ENCODE measurements around the gene MAP6. TPM values are rescaled to one million over a fixed set of nuclear protein-coding genes. Genes with fewer than 3 reads are reported as not detected.

Gene MAP6
- total RNA-seq, 1 donor from 2014 or later: 6.9 TPM

GRCh38 chr11:75565916-75566762 lies 102.7 kb downstream of the MAP6 start:
- Histone ChIP-seq H3K36me3 (peaks cover 0 to 53% of the 10 kb centered on the region in 2 donors), H3K27ac (peak overlapping the region; percentile 99), H3K9me3 (no peaks in the 10 kb centered on the region), H3K4me3 (peak overlapping the region; percentile 69 to 79), H3K4me1 (peaks cover 87% of the 10 kb centered on the region), H3K27me3 (no peaks in the 10 kb centered on the region)
- intact Hi-C loops (cut with DNase I): no loop called here
- no peak for DNase-seq (ENCODE audit: extremely low spot score in 2 of 2)
- TF ChIP-seq POLR2AphosphoS5 (IDR thresholded peaks at IDR 0.05; ENCODE audit: insufficient read depth in 1 of 2, low read depth in 1 of 2) (no peak), POLR2A (IDR thresholded peaks at IDR 0.05) (no peak), CTCF (IDR thresholded peaks at IDR 0.05) (no peak)

GRCh38 chr11:75565221-75565814 lies 103.5 kb downstream of the MAP6 start:
- H3K4me1 ChIP-seq: peaks cover 90% of the 10 kb centered on the region
- H3K36me3 ChIP-seq: peaks cover 0 to 45% of the 10 kb centered on the region in 2 donors
- no peaks in the 10 kb centered on the region for H3K27me3 ChIP-seq
- DNase-seq (ENCODE audit: extremely low spot score in 2 of 2): no peak
- H3K27ac ChIP-seq: peak overlapping the region; percentile 99
- no peak for TF ChIP-seq POLR2A (IDR thresholded peaks at IDR 0.05)
- TF ChIP-seq POLR2AphosphoS5 (IDR thresholded peaks at IDR 0.05; ENCODE audit: insufficient read depth in 1 of 2, low read depth in 1 of 2): peak in 1 of 2 donors; percentile 59
- intact Hi-C loops (cut with DNase I): no loop called here
- H3K9me3 ChIP-seq: no peaks in the 10 kb centered on the region
- peak overlapping the region; percentile 69 to 79 for H3K4me3 ChIP-seq

GRCh38 chr11:75563978-75564552 lies 104.8 kb downstream of the MAP6 start:
- intact Hi-C loops (cut with DNase I): no loop called here
- Histone ChIP-seq H3K36me3 (peaks cover 0 to 33% of the 10 kb centered on the region in 2 donors), H3K4me1 (peaks cover 90% of the 10 kb centered on the region), H3K9me3 (no peaks in the 10 kb centered on the region), H3K4me3 (peak overlapping the region; percentile 69 to 79), H3K27ac (peak overlapping the region; percentile 99), H3K27me3 (no peaks in the 10 kb centered on the region)
- peak in 1 of 2 donors; percentile 60 for TF ChIP-seq POLR2AphosphoS5 (IDR thresholded peaks at IDR 0.05; ENCODE audit: insufficient read depth in 1 of 2, low read depth in 1 of 2)
- TF ChIP-seq POLR2A (IDR thresholded peaks at IDR 0.05): no peak
- TF ChIP-seq CTCF (IDR thresholded peaks at IDR 0.05): peak in 2 of 3 experiments; percentile 24 to 44
- DNase-seq (ENCODE audit: extremely low spot score in 2 of 2): no peak

- intact Hi-C loops (cut with DNase I): no loop called here
- Histone ChIP-seq H3K27me3 (no peaks in the 10 kb centered on the region), H3K4me3 (peak overlapping the region; percentile 69 to 79), H3K36me3 (peaks cover 0 to 27% of the 10 kb centered on the region in 2 donors), H3K27ac (peak overlapping the region; percentile 99), H3K4me1 (peaks cover 90% of the 10 kb centered on the region), H3K9me3 (no peaks in the 10 kb centered on the region)
- no peak for DNase-seq (ENCODE audit: extremely low spot score in 2 of 2)
- TF ChIP-seq CTCF (IDR thresholded peaks at IDR 0.05) (no peak), POLR2A (IDR thresholded peaks at IDR 0.05) (no peak), POLR2AphosphoS5 (IDR thresholded peaks at IDR 0.05; ENCODE audit: insufficient read depth in 1 of 2, low read depth in 1 of 2) (no peak)
Measured at GRCh38 chr11:75563501-75563977, 105.3 kb downstream of the MAP6 start.

- no peak for TF ChIP-seq POLR2AphosphoS5 (IDR thresholded peaks at IDR 0.05; ENCODE audit: insufficient read depth in 1 of 2, low read depth in 1 of 2)
- TF ChIP-seq CTCF (IDR thresholded peaks at IDR 0.05): no peak
- no peak for TF ChIP-seq POLR2A (IDR thresholded peaks at IDR 0.05)
- intact Hi-C loops (cut with DNase I): no loop called here
- H3K9me3 ChIP-seq: no peaks in the 10 kb centered on the region
- peak overlapping the region; percentile 99 for H3K27ac ChIP-seq
- peaks cover 90% of the 10 kb centered on the region for H3K4me1 ChIP-seq
- H3K4me3 ChIP-seq: peak overlapping the region; percentile 69 to 79
- H3K27me3 ChIP-seq: no peaks in the 10 kb centered on the region
- peaks cover 0 to 22% of the 10 kb centered on the region in 2 donors for H3K36me3 ChIP-seq
- DNase-seq (ENCODE audit: extremely low spot score in 2 of 2): no peak
Measured at GRCh38 chr11:75562836-75563484, 105.9 kb downstream of the MAP6 start.
